ENCODE results near the gene ZDHHC1.

DNA sequence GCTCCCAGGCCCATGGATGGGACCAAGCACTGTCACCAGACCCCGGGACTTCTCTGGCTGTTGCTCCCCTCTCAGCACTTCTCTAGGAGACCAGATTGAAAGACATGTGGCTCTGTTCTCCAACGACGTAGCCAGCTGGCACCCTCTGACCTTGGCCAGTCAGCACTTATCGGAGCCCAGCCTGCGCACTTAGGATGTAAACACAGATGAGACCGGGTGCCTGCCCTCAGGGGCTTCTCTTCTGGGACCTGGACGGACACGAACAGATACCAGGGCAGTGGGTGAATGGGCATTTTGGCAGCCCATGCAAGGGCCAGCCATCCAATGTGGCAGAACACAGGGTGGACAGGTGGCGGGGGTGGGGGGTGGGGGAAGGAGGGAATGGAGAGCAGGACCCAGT, 6.6 kb downstream of the ZDHHC1 start:
- TF ChIP-seq POLR2A (IDR thresholded peaks at IDR 0.05; ENCODE audit: low read depth) (no peak), POLR2AphosphoS5 (IDR thresholded peaks at IDR 0.05) (no peak)
- TF ChIP-seq, protein P1, sequence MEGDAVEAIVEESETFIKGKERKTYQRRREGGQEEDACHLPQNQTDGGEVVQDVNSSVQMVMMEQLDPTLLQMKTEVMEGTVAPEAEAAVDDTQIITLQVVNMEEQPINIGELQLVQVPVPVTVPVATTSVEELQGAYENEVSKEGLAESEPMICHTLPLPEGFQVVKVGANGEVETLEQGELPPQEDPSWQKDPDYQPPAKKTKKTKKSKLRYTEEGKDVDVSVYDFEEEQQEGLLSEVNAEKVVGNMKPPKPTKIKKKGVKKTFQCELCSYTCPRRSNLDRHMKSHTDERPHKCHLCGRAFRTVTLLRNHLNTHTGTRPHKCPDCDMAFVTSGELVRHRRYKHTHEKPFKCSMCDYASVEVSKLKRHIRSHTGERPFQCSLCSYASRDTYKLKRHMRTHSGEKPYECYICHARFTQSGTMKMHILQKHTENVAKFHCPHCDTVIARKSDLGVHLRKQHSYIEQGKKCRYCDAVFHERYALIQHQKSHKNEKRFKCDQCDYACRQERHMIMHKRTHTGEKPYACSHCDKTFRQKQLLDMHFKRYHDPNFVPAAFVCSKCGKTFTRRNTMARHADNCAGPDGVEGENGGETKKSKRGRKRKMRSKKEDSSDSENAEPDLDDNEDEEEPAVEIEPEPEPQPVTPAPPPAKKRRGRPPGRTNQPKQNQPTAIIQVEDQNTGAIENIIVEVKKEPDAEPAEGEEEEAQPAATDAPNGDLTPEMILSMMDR (IDR thresholded peaks at IDR 0.05): no peak
